Glutamatergic neuron (in vitro differentiated cells): ENCODE results near the gene WDSUB1. TPM values are rescaled to one million over a fixed set of nuclear protein-coding genes. Genes with fewer than 3 reads are reported as not detected.
A peak's percentile ranks its signal among the peaks of the same experiment; 100 is the strongest.

Source experiments
- DNase-seq: peaks from one replicate; pipeline ENCODE4 v3.0.0; 2022
- H3K27ac Mint-ChIP-seq: one replicate; pipeline ENCODE4 v1.8.0; 2020; ENCODE audit warnings: mild to moderate bottlenecking, mixed read lengths, inconsistent platforms; ENCODE audit not compliant: unreplicated experiment
- H3K27me3 Mint-ChIP-seq: one replicate; pipeline ENCODE4 v1.8.0; 2020; ENCODE audit warnings: mild to moderate bottlenecking, moderate library complexity, mixed read lengths, inconsistent platforms; ENCODE audit not compliant: unreplicated experiment
- H3K36me3 Mint-ChIP-seq: one replicate; pipeline ENCODE4 v1.8.0; 2020; ENCODE audit warnings: mild to moderate bottlenecking, mixed read lengths, inconsistent platforms; ENCODE audit not compliant: unreplicated experiment
- H3K4me1 Mint-ChIP-seq: one replicate; pipeline ENCODE4 v1.8.0; 2020; ENCODE audit warnings: mild to moderate bottlenecking, low read depth, mixed read lengths, inconsistent platforms; ENCODE audit not compliant: unreplicated experiment
- H3K4me3 Mint-ChIP-seq: one replicate; pipeline ENCODE4 v1.8.0; 2020; ENCODE audit warnings: mild to moderate bottlenecking, mixed read lengths, inconsistent platforms; ENCODE audit not compliant: unreplicated experiment
- H3K9me3 Mint-ChIP-seq: one replicate; pipeline ENCODE4 v1.8.0; 2020; ENCODE audit warnings: mild to moderate bottlenecking, moderate library complexity, mixed read lengths, inconsistent platforms; ENCODE audit not compliant: unreplicated experiment
- total RNA-seq: library from RNA; stranded (reverse); fragmentation: NEBNext Ultra II Directional; extraction: Animal tissue kit (Norgen Biotek cat#: 25700); gene quantifications from one replicate; pipeline ENCODE4 v1.2.1, GENCODE V29; 2021; ENCODE audit not compliant: unreplicated experiment
- TF ChIP-seq, protein P1 (sequence below): fragments of 200-600 bp; sonication (generic); IDR thresholded peaks from one replicate; pipeline ENCODE4 v1.5.0; 2021; ENCODE audit not compliant: partially characterized antibody, unreplicated experiment

The WDSUB1 gene
- total RNA-seq, 1 donor from 2014 or later, result 3.7 TPM

DNA sequence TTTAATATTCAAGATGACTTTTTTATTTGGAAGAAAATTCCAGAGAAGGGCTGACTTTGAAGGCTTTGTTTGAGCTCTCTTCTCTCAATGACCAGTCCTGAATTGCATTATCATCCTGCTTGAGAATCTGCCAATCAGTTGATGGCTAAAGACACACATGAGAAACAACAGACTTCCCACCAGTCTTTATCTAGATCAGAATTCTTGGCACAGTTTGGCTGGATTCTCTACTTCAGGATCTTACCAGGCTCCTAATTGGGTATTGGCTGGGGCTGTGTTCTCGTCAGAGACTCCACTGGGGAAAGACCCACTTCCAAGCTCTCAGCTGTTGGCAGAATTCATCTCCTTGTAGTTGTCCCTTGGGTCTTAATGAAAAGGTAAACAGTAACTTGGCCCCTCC, 86.0 kb downstream of the WDSUB1 start:
- peaks cover 5% of the 10 kb centered on the region for H3K9me3 Mint-ChIP-seq
- peaks cover 34% of the 10 kb centered on the region for H3K4me1 Mint-ChIP-seq
- H3K36me3 Mint-ChIP-seq, result no peaks in the 10 kb centered on the region
- peak overlapping the region; percentile 79 for H3K27ac Mint-ChIP-seq
- H3K4me3 Mint-ChIP-seq, result no peak overlapping the region
- peaks cover 7% of the 10 kb centered on the region for H3K27me3 Mint-ChIP-seq
- DNase-seq, result no peak
- TF ChIP-seq, protein P1, sequence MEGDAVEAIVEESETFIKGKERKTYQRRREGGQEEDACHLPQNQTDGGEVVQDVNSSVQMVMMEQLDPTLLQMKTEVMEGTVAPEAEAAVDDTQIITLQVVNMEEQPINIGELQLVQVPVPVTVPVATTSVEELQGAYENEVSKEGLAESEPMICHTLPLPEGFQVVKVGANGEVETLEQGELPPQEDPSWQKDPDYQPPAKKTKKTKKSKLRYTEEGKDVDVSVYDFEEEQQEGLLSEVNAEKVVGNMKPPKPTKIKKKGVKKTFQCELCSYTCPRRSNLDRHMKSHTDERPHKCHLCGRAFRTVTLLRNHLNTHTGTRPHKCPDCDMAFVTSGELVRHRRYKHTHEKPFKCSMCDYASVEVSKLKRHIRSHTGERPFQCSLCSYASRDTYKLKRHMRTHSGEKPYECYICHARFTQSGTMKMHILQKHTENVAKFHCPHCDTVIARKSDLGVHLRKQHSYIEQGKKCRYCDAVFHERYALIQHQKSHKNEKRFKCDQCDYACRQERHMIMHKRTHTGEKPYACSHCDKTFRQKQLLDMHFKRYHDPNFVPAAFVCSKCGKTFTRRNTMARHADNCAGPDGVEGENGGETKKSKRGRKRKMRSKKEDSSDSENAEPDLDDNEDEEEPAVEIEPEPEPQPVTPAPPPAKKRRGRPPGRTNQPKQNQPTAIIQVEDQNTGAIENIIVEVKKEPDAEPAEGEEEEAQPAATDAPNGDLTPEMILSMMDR, result no peak

DNA sequence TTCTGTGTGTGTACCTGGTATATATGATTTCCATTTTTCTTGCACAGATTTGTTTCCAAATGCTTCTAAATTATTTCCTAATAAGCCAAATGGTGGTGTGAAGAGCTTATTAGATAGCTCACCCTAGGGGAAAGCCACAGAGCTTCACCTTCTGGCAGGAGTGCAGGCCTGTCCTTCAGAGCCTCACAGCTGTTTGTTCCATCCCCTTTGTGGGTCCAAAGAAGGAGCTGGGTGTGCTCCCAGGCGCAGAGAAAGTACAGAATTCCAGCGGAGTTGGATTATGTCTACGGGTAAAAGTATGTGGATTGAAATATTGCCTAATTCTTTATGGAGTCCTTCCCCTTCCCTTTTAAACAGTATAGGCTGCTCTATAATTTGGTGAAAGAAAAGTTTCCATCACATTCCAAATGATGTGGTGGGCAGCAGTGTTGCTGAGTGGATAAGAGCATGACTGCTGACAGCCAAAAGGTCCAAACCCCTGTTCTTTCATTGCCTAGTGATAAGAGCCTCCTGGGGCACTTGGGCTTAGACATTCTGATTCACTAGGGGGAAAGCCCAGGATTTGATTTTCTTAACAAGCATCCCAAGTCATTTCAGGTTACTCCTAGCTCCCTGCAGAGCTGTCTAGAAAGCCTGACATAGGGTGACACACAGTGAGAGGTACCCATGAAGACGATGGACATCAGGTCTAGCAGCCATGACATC, 86.6 kb downstream of the WDSUB1 start:
- Mint-ChIP-seq H3K27me3 (peaks cover 7% of the 10 kb centered on the region), H3K9me3 (peaks cover 5% of the 10 kb centered on the region), H3K4me3 (peak overlapping the region; percentile 43), H3K36me3 (no peaks in the 10 kb centered on the region), H3K4me1 (peaks cover 34% of the 10 kb centered on the region), H3K27ac (peak overlapping the region; percentile 79)
- DNase-seq, result no peak
- TF ChIP-seq, protein P1, result no peak

DNA sequence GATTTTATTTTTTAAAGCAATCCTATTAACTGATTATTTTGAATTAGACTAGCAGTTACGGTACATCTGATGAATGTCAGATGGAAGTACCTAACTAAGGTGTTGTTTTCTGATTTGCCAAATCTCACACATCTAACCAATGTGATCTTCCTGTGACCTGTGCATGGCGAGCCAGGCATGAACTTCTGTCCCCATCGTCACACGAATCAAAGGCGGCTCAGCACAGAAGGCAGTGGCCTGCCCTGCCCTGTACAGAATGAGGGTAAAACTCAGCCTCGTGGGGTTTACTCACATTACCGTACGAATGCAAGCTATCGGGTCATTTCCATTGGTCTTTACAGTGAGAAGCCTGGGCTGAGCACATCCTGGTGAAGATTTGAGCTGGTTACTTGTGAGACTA, 87.3 kb downstream of the WDSUB1 start:
- H3K36me3 Mint-ChIP-seq, result no peaks in the 10 kb centered on the region
- H3K27me3 Mint-ChIP-seq, result peaks cover 7% of the 10 kb centered on the region
- H3K4me1 Mint-ChIP-seq, result peaks cover 41% of the 10 kb centered on the region
- DNase-seq, result no peak
- peak overlapping the region; percentile 79 for H3K27ac Mint-ChIP-seq
- peaks cover 5% of the 10 kb centered on the region for H3K9me3 Mint-ChIP-seq
- TF ChIP-seq, protein P1, result no peak
- peak overlapping the region; percentile 50 for H3K4me3 Mint-ChIP-seq

DNA sequence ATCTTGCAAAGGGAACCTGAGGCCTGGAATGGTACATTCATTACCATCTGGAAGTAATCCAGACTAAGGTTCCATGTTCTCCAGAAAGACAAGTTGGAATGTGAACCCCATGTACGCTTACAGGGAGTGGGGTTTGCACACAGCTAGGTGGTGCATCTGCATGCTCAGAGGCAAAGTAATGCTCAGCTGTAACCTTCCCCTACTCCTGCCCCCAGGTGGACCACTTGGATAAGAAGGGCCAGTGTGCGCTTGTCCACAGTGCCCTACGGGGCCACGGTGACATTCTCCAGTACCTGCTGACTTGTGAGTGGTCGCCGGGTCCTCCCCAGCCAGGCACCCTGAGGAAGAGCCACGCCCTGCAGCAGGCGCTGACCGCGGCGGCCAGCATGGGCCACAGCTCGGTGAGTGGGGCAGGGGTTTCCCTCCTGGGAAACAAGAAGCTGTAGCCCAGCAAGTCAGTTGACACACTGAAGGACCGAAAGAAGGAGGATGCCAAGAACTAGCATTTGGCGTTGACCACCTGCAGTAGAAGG, 90.0 kb downstream of the WDSUB1 start:
- H3K27me3 Mint-ChIP-seq, result peaks cover 1% of the 10 kb centered on the region
- TF ChIP-seq, protein P1, result no peak
- H3K4me3 Mint-ChIP-seq, result no peak overlapping the region
- H3K9me3 Mint-ChIP-seq, result no peaks in the 10 kb centered on the region
- no peaks in the 10 kb centered on the region for H3K36me3 Mint-ChIP-seq
- no peak overlapping the region for H3K27ac Mint-ChIP-seq
- DNase-seq, result no peak
- H3K4me1 Mint-ChIP-seq, result peaks cover 35% of the 10 kb centered on the region

DNA sequence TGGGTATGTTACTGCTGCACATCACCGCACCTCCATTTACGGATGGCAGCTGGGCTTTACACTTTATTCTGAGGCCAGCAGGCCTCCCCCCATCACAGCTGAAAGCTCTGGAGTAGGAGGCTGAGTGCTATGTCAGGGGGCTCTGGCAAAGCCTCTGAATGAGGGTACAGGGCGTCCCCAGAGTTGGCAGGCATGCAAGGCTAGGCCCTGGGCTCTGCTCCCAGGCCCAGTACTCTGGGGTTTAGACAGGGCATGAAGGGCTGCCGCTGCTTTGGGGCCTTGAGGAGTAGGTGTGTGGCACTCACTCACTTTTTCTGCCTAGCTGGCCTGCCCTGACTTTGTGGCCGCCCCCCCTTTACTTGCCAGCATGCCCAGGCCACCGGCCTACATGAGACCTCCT, 90.8 kb downstream of the WDSUB1 start:
- Mint-ChIP-seq H3K4me1 (peaks cover 31% of the 10 kb centered on the region), H3K27me3 (peaks cover 1% of the 10 kb centered on the region), H3K27ac (no peak overlapping the region), H3K36me3 (no peaks in the 10 kb centered on the region), H3K4me3 (no peak overlapping the region), H3K9me3 (no peaks in the 10 kb centered on the region)
- TF ChIP-seq, protein P1, result no peak
- DNase-seq, result no peak
